Liver (tissue), 3 donors: Measurements from ENCODE around the gene NFATC2.

Source experiments
- CTCF ChIP-seq: fragments of 150-350 bp; IDR thresholded peaks from 2 replicates; pipeline ENCODE4 v1.5.1; 2017; ENCODE audit warnings: improper control_type of control experiment, low read depth, low read length; ENCODE audit not compliant: missing input control
- FOXA1 ChIP-seq: IDR thresholded peaks from 2 replicates; pipeline ENCODE4 v1.6.1; 2016; ENCODE audit warnings: antibody characterized with exemption
- GABPA ChIP-seq, 2 donors: IDR thresholded peaks in 1 of 2; conservative IDR thresholded peaks in 1 of 2; 2 replicates each; pipeline ENCODE4 v1.6.1; 2016; ENCODE audit warnings: antibody characterized with exemption in 2 of 2, mild to moderate bottlenecking in 1 of 2, moderate library complexity in 1 of 2
- JUND ChIP-seq, 2 donors: IDR thresholded peaks; 2 replicates each; pipeline ENCODE4 v1.6.1; 2016; ENCODE audit warnings: antibody characterized with exemption in 2 of 2
- REST ChIP-seq: IDR thresholded peaks from 2 replicates; pipeline ENCODE4 v1.6.1; 2016; ENCODE audit warnings: antibody characterized with exemption, mild to moderate bottlenecking
- TAF1 ChIP-seq: conservative IDR thresholded peaks from 2 replicates; pipeline ENCODE4 v1.6.1; 2016; ENCODE audit warnings: antibody characterized with exemption, mild to moderate bottlenecking
- donor health status: healthy.
- donor health status: healthy.

GRCh38 chr20:51373713-51374455 is 168.6 kb downstream of the NFATC2 start:
- no peak for TF ChIP-seq FOXA1
- TF ChIP-seq JUND (IDR thresholded peaks at IDR 0.05), result no peak
- no peak for TF ChIP-seq CTCF
- no peak for TF ChIP-seq GABPA (IDR thresholded peaks at IDR 0.05 in 1 of 2, conservative IDR thresholded peaks at IDR 0.05 in 1 of 2)
- TF ChIP-seq REST, result no peak
- no peak for TF ChIP-seq TAF1
